Activated naive CD8-positive, alpha-beta T cell (primary cell): Measurements from ENCODE around the gene EDEM2.
"Not testable (repeated sequence)": the region's sequence is repeated elsewhere in the genome, so short reads cannot be mapped to it uniquely, and the experiment has no call there.

Experiments
- H3K27ac Mint-ChIP-seq: one replicate; pipeline ENCODE4 v1.8.0; 2021; ENCODE audit warnings: mixed read lengths
- H3K27me3 Mint-ChIP-seq: one replicate; pipeline ENCODE4 v1.8.0; 2021; ENCODE audit warnings: mixed read lengths
- H3K36me3 Mint-ChIP-seq: one replicate; pipeline ENCODE4 v1.8.0; 2021; ENCODE audit warnings: mixed read lengths
- H3K4me1 Mint-ChIP-seq: one replicate; pipeline ENCODE4 v1.8.0; 2021; ENCODE audit warnings: low read depth, mixed read lengths
- H3K4me3 Mint-ChIP-seq: one replicate; pipeline ENCODE4 v1.8.0; 2021; ENCODE audit warnings: mild to moderate bottlenecking, mixed read lengths
- H3K9me3 Mint-ChIP-seq: one replicate; pipeline ENCODE4 v1.8.0; 2021; ENCODE audit warnings: low read depth, mixed read lengths

Gene EDEM2

DNA sequence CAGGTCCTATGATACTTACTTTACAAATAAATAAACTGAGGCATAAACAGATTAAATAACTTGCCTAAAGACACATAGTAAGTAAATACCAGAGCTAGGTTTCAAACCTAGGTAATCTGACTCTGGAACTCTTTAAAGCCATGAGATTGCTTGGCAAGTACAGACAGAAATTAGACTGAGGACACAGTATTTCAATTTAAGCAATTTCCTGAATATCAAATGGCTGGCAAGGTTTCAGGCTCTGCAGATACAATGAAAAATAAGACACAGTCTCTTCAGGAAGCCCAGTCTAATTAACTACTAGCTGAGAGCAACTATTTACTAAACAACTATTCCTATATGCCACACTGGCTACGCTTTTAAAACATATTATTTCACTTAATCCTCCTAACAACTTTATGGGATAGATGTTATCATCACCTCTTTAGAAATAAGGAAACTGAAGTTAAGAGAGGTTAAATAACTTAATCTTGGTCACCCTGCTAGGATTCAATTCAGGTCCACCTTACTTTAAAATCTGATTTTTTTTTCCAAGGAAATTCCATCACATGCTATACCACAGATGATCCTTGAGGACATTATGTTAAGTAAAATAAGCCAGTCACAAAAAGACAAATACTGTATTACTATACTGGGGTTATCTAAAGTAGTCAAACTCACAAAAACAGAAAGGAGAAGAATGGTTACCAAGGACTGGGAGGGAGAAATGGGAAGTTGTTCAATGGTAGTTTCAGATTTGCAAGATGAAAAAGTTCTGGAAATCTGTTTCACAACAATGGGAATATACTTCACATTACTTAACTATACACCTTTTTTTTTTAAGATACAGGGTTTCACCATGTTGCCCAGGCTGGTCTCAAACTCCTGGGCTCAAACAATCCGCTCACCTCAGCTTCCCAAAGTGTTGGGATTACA lies 58.6 kb downstream of the EDEM2 start:
- Mint-ChIP-seq H3K27ac (peak overlapping the region; percentile 72), H3K9me3 (no peaks in the 10 kb centered on the region), H3K27me3 (no peaks in the 10 kb centered on the region), H3K4me1 (peaks cover 63% of the 10 kb centered on the region), H3K4me3 (peak overlapping the region; percentile 54), H3K36me3 (peaks cover 2% of the 10 kb centered on the region)

- Mint-ChIP-seq H3K4me3 (peak overlapping the region; percentile 41), H3K4me1 (peaks cover 58% of the 10 kb centered on the region), H3K36me3 (peaks cover 2% of the 10 kb centered on the region), H3K27ac (peak overlapping the region; percentile 41), H3K9me3 (no peaks in the 10 kb centered on the region), H3K27me3 (no peaks in the 10 kb centered on the region)
These were observed 59.3 kb downstream of the EDEM2 start for GRCh38 chr20:35087791-35088190.

- H3K9me3 Mint-ChIP-seq, result no peaks in the 10 kb centered on the region
- peaks cover 60% of the 10 kb centered on the region for H3K4me1 Mint-ChIP-seq
- H3K27me3 Mint-ChIP-seq, result no peaks in the 10 kb centered on the region
- H3K4me3 Mint-ChIP-seq, result peak overlapping the region; percentile 41
- H3K36me3 Mint-ChIP-seq, result peaks cover 2% of the 10 kb centered on the region
- H3K27ac Mint-ChIP-seq, result peak overlapping the region; percentile 41
These were observed 59.8 kb downstream of the EDEM2 start for GRCh38 chr20:35087355-35087754.

- Mint-ChIP-seq H3K27me3 (no peaks in the 10 kb centered on the region), H3K27ac (peak overlapping the region; percentile 46), H3K36me3 (peaks cover 2% of the 10 kb centered on the region), H3K4me1 (peaks cover 61% of the 10 kb centered on the region), H3K4me3 (no peak overlapping the region), H3K9me3 (no peaks in the 10 kb centered on the region)
These were observed 61.5 kb downstream of the EDEM2 start for GRCh38 chr20:35085477-35086225.

- Mint-ChIP-seq H3K27ac (peak overlapping the region; percentile 16), H3K9me3 (no peaks in the 10 kb centered on the region), H3K27me3 (no peaks in the 10 kb centered on the region), H3K4me1 (peaks cover 62% of the 10 kb centered on the region), H3K4me3 (no peak overlapping the region), H3K36me3 (peaks cover 2% of the 10 kb centered on the region)
These were observed 62.1 kb downstream of the EDEM2 start for GRCh38 chr20:35084998-35085397.

GRCh38 chr20:35080348-35080642 lies 66.8 kb downstream of the EDEM2 start:
- H3K27ac Mint-ChIP-seq, H3K4me3 Mint-ChIP-seq, H3K9me3 Mint-ChIP-seq, H3K27me3 Mint-ChIP-seq: not testable (repeated sequence)
- Mint-ChIP-seq H3K4me1 (peaks cover 43% of the 10 kb centered on the region), H3K36me3 (peaks cover 14% of the 10 kb centered on the region)

- H3K27me3 Mint-ChIP-seq, result no peaks in the 10 kb centered on the region
- H3K36me3 Mint-ChIP-seq, result peaks cover 14% of the 10 kb centered on the region
- H3K4me3 Mint-ChIP-seq, result no peak overlapping the region
- no peak overlapping the region for H3K27ac Mint-ChIP-seq
- peaks cover 37% of the 10 kb centered on the region for H3K4me1 Mint-ChIP-seq
- no peaks in the 10 kb centered on the region for H3K9me3 Mint-ChIP-seq
These were observed 67.4 kb downstream of the EDEM2 start for GRCh38 chr20:35079472-35080347.

- peaks cover 34% of the 10 kb centered on the region for H3K4me1 Mint-ChIP-seq
- H3K9me3 Mint-ChIP-seq, result no peaks in the 10 kb centered on the region
- H3K4me3 Mint-ChIP-seq, result no peak overlapping the region
- H3K27me3 Mint-ChIP-seq, result no peaks in the 10 kb centered on the region
- H3K36me3 Mint-ChIP-seq, result peaks cover 17% of the 10 kb centered on the region
- no peak overlapping the region for H3K27ac Mint-ChIP-seq
These were observed 69.3 kb downstream of the EDEM2 start for GRCh38 chr20:35077872-35078271.

- Mint-ChIP-seq H3K9me3 (no peaks in the 10 kb centered on the region), H3K4me1 (peaks cover 29% of the 10 kb centered on the region), H3K4me3 (no peak overlapping the region), H3K27me3 (no peaks in the 10 kb centered on the region), H3K36me3 (peaks cover 19% of the 10 kb centered on the region), H3K27ac (no peak overlapping the region)
These were observed 69.8 kb downstream of the EDEM2 start for GRCh38 chr20:35077341-35077740.

DNA sequence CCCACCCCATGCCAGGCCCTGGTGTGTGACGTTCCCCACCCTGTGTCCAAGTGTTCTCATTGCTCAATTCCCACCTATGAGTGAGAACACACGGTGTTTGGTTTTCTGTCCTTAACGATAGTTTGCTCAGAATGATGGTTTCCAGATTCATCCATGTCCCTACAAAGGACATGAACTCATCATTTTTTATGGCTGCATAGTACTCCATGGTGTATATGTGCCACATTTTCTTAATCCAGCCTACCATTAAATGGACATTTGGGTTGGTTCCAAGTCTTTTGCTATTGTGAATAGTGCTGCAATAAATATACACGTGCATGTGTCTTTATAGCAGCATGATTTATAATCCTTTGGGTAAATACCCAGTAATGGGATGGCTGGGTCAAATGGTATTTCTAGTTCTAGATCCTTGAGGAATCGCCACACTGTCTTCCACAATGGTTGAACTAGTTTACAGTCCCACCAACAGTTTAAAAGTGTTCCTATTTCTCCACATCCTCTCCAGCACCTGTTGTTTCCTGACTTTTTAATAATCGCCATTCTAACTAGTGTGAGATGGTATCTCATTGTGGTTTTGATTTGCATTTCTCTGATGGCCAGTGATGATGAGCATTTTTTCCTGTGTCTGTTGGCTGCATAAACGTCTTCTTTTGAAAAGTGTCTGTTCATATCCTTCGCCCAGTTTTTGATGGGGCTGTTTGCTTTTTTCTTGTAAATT lies 75.5 kb downstream of the EDEM2 start:
- peaks cover 20% of the 10 kb centered on the region for H3K36me3 Mint-ChIP-seq

DNA sequence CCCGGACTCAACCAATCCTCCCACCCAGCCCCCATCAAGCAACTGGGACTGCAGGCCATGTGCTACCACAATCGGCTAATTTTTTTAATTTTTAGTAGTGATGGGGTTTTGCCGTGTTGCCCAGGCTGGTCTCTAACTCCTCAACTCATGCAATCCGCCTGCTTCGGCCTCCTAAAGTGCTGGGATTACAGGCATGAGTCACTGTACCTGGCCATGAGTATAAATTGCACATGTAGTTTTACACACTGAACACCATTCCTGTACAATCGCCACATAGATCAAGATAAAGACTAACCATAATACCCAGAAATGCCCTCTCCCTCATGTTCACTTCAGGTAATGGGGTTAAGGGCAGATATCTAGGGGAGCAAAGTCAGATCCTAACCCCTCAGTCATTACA lies 80.9 kb downstream of the EDEM2 start:
- H3K27me3 Mint-ChIP-seq, result no peaks in the 10 kb centered on the region
- peaks cover 8% of the 10 kb centered on the region for H3K36me3 Mint-ChIP-seq
- no peak overlapping the region for H3K27ac Mint-ChIP-seq
- H3K4me1 Mint-ChIP-seq, result peaks cover 62% of the 10 kb centered on the region
- no peaks in the 10 kb centered on the region for H3K9me3 Mint-ChIP-seq
- H3K4me3 Mint-ChIP-seq, result no peak overlapping the region

More for the DNA sequence above, 75.5 kb downstream of the EDEM2 start:
- not testable (repeated sequence) for H3K4me3 Mint-ChIP-seq, H3K9me3 Mint-ChIP-seq, H3K27me3 Mint-ChIP-seq, H3K27ac Mint-ChIP-seq
- H3K4me1 Mint-ChIP-seq, result peaks cover 29% of the 10 kb centered on the region
